HepG2 (cell line): Measurements from ENCODE around the gene IFI27L2. TPM values are rescaled to one million over a fixed set of nuclear protein-coding genes. Genes with fewer than 3 reads are reported as not detected.
A peak's percentile ranks its signal among the peaks of the same experiment; 100 is the strongest.

ENCODE experiments used
- ATAC-seq: fragments of 200-7000 bp; cut with Tn5 transposase; 3 replicates; pipeline ENCODE4 v1.9.1; 2020; ENCODE audit warnings: mild to moderate bottlenecking, moderate library complexity
- BruUV-seq: library from RNA; stranded (reverse); fragments of 400-500 nt; replicated peaks from 2 replicates; lab custom pipeline; 2021; lab: Mats Ljungman, UMichigan
- CTCF ChIA-PET: fragments of 300-600 bp; formaldehyde crosslinking; extraction: SDS; loops from one replicate; lab custom pipeline; 2021; ENCODE audit warnings: low total read pairs, inconsistent platforms, low intra/inter-chr PET ratio; lab: Yijun Ruan, JAX
- POLR2A ChIA-PET: fragments of 350-600 bp; sonication (Branson Sonifier 250); formaldehyde crosslinking; loops from one replicate; lab custom pipeline; 2020; ENCODE audit warnings: antibody characterized with exemption, inconsistent platforms; lab: Yijun Ruan, JAX
- DNase-seq: peaks from one replicate; pipeline ENCODE4 v3.0.0-alpha.2; 2015; ENCODE audit warnings: low spot score
- FAIRE-seq: peaks from 3 replicates; lab custom pipeline; 2011; peaks lifted over from hg19 to GRCh38; lab: Jason Lieb, UNC
- H2AFZ ChIP-seq: one replicate; pipeline ENCODE4 v1.6.1; 2011; ENCODE audit warnings: low read length, inconsistent platforms
- H3K27ac ChIP-seq: fragments of 300-600 bp; 3 replicates; pipeline ENCODE4 v1.8.0; 2011; ENCODE audit warnings: mixed run types, mild to moderate bottlenecking, mixed read lengths, low read length, inconsistent platforms; ENCODE audit not compliant: insufficient read depth; ENCODE audit errors: extremely low read length
- H3K27me3 ChIP-seq, 2 experiments: fragments of 200-600 bp in 1 of 2; 2 replicates in 1 of 2; 3 replicates in 1 of 2; pipeline versions ENCODE4 v1.6.0 to v1.8.0; 2011; ENCODE audit warnings: low read length in 2 of 2, mild to moderate bottlenecking in 2 of 2, moderate library complexity in 2 of 2, inconsistent platforms in 1 of 2; ENCODE audit not compliant: insufficient read depth in 2 of 2, control insufficient read depth in 1 of 2
- H3K36me3 ChIP-seq, 2 experiments: fragments of 200-600 bp in 1 of 2; replicated peaks in 1 of 2; 2 replicates in 1 of 2; 3 replicates in 1 of 2; pipeline versions ENCODE4 v1.5.1 to v1.8.0; 2011; ENCODE audit warnings: low read length in 2 of 2, inconsistent platforms in 1 of 2; ENCODE audit not compliant: insufficient read depth in 2 of 2, control insufficient read depth in 1 of 2
- H3K4me1 ChIP-seq: 2 replicates; pipeline ENCODE4 v1.5.1; 2012; ENCODE audit warnings: low read length, inconsistent platforms; ENCODE audit not compliant: insufficient read depth
- H3K4me2 ChIP-seq: 2 replicates; pipeline ENCODE4 v1.6.0; 2011; ENCODE audit warnings: low read depth, low read length, inconsistent platforms
- H3K4me3 ChIP-seq, 3 experiments: fragments of 200-600 bp in 1 of 3; sonication (generic), shearing (Covaris generic) in 1 of 3; replicated peaks in 1 of 3; 2 replicates each; pipeline ENCODE4 v1.5.1; 2011 to 2016; ENCODE audit warnings: low read length in 3 of 3, inconsistent platforms in 2 of 3, low read depth in 2 of 3, mild to moderate bottlenecking in 2 of 3, control low read depth in 1 of 3, mixed read lengths in 1 of 3; ENCODE audit not compliant: insufficient read depth in 1 of 3
- H3K79me2 ChIP-seq: one replicate; pipeline ENCODE4 v1.6.1; 2011; ENCODE audit warnings: low read length, inconsistent platforms; ENCODE audit not compliant: insufficient read depth
- H3K9ac ChIP-seq: 2 replicates; pipeline ENCODE4 v1.6.0; 2011; ENCODE audit warnings: mild to moderate bottlenecking, low read depth, low read length, inconsistent platforms; ENCODE audit not compliant: insufficient read depth
- H3K9me3 ChIP-seq: 2 replicates; pipeline ENCODE4 v1.5.1; 2012; ENCODE audit warnings: mild to moderate bottlenecking, low read length
- H4K20me1 ChIP-seq: 2 replicates; pipeline ENCODE4 v1.6.0; 2011; ENCODE audit warnings: inconsistent platforms, mild to moderate bottlenecking, low read length, moderate library complexity; ENCODE audit not compliant: insufficient read depth
- CBFB ChIP-seq: sonication (generic); formaldehyde crosslinking; IDR thresholded peaks from 2 replicates; pipeline ENCODE4 v1.4.0; 2020; ENCODE audit warnings: missing genetic modification reagents
- DMAP1 ChIP-seq: IDR thresholded peaks from 2 replicates; pipeline ENCODE4 v1.6.1; 2016
- RFX3 ChIP-seq: IDR thresholded peaks from 2 replicates; pipeline ENCODE4 v1.6.1; 2016; ENCODE audit warnings: missing biosample characterization, missing genetic modification reagents
- SATB2 ChIP-seq: sonication (generic); formaldehyde crosslinking; IDR thresholded peaks from 2 replicates; pipeline ENCODE4 v1.5.0; 2020; ENCODE audit warnings: missing genetic modification reagents
- XRCC5 ChIP-seq: fragments of 200-400 bp; formaldehyde crosslinking; optimal IDR thresholded peaks from 2 replicates; pipeline ENCODE3; 2017; ENCODE audit warnings: mild to moderate bottlenecking, low read length
- ZMAT3 ChIP-seq: sonication (generic); formaldehyde crosslinking; conservative IDR thresholded peaks from 2 replicates; pipeline ENCODE4 v1.7.0; 2021; ENCODE audit warnings: missing genetic modification reagents
- ZNF878 ChIP-seq: sonication (generic); formaldehyde crosslinking; IDR thresholded peaks from 2 replicates; pipeline ENCODE4 v1.8.1; 2023; ENCODE audit warnings: mild to moderate bottlenecking, missing genetic modification reagents, moderate library complexity
- ZSCAN12 ChIP-seq: sonication (generic); formaldehyde crosslinking; IDR thresholded peaks from 2 replicates; pipeline ENCODE4 v1.9.0; 2021; ENCODE audit warnings: mild to moderate bottlenecking, missing genetic modification reagents
- WGBS: methylation state at CpG from one replicate; pipeline ENCODE4 v1.1.6; 2017; ENCODE audit warnings: low lambda C conversion rate; 5-methylcytosine and 5-hydroxymethylcytosine counted together
- in situ Hi-C: cut with HindIII; loops from 2 replicates; pipeline ENCODE4 v1.10.0; 2017; ENCODE audit warnings: low pct_unique_long_range_greater_than_20kb; ENCODE audit not compliant: extremely low pct_ligation_motif_present
- intact Hi-C: fragments of 100-400 bp; cut with micrococcal nuclease; formaldehyde crosslinking; loops from one replicate; pipeline ENCODE4 v1.10.0; 2022; ENCODE audit not compliant: unreplicated experiment
- polyA plus RNA-seq, 8 experiments: library from polyadenylated mRNA; depleted of rRNA in 3 of 8; stranded (reverse) in 7 of 8; unstranded in 1 of 8; fragments of >200 nt; fragmentation: Illumina TruSeq in 4 of 8; extraction: Trizol in 4 of 8; gene quantifications; 2 replicates each; pipeline versions ENCODE4 v1.2.1 to v1.2.3, GENCODE V29; 2011 to 2016; ENCODE audit warnings: low read depth in 4 of 8, missing spikeins in 1 of 8, mixed read lengths in 1 of 8; ENCODE audit not compliant: insufficient read depth in 1 of 8
- total RNA-seq, 5 experiments: library from RNA; depleted of rRNA; stranded (reverse); fragments of >200 nt; fragmentation: Illumina TruSeq; extraction: Trizol; gene quantifications; 2 replicates each; pipeline ENCODE4 v1.2.3, GENCODE V29; 2016; ENCODE audit warnings: low read depth in 1 of 5
- TF ChIP-seq, protein P1 (sequence below): IDR thresholded peaks from 2 replicates; pipeline ENCODE4 v1.6.1; 2016; ENCODE audit warnings: low read depth
- TF ChIP-seq, protein P2 (sequence below): IDR thresholded peaks from 2 replicates; pipeline ENCODE4 v1.6.1; 2016; ENCODE audit warnings: missing biosample characterization, missing genetic modification reagents, low read depth
- TF ChIP-seq, protein P3 (sequence below): sonication (generic); formaldehyde crosslinking; IDR thresholded peaks from 2 replicates; pipeline ENCODE4 v1.4.0; 2020; ENCODE audit warnings: missing genetic modification reagents

Gene IFI27L2
- total and polyA plus RNA-seq, 2 of the 13 experiments (the other 11 are each of a cell fraction or from before 2014, with no cell fraction given): 4.3 to 4.8 TPM

DNA sequence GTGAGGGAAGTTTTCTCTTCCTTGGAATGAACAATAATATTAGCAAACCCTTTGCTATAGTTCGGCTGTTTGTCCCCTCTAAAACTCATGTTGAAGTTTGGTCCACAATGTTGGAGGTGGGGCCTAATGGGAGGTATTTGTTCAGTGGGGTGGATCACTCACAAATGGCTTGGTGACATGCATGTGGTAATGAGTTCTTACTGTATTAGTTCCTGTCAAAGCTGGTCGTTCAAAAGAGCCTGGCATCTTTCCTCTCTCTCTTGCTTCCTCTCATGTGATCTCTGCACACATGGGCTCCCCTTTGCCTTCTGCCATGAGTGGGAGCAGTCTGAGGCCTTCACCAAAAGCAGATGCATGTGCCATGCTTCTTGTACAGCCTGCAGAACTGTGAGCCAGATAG lies 31.7 kb upstream of the IFI27L2 start:
- no peak overlapping the region for H3K27ac ChIP-seq
- DNase-seq (no peak), FAIRE-seq (peak; percentile 15), ATAC-seq (no peak)
- H3K4me1 ChIP-seq: peaks cover 64% of the 10 kb centered on the region
- intact Hi-C loops: no loop called here
- BruUV-seq: no TSS peak
- no peak overlapping the region for H2AFZ ChIP-seq
- no peaks in the 10 kb centered on the region for H3K36me3 ChIP-seq
- no peaks in the 10 kb centered on the region for H4K20me1 ChIP-seq
- no peak overlapping the region for H3K9ac ChIP-seq
- 6% methylated on average over 2 of the region's 2 CpGs for WGBS
- in situ Hi-C loops: no loop called here
- peaks cover 0 to 18% of the 10 kb centered on the region in 2 experiments; a peak in 2 of 5 replicates for H3K27me3 ChIP-seq
- ChIA-PET CTCF (no interaction called here), POLR2A (interaction anchor here (1.3 kb wide), 1 partner anchor 132 kb away, joined by 3 read pairs; the partner anchor contains the start of gene SERPINA10)
- no peak for TF ChIP-seq RFX3 (CRISPR knock-in tag)
- TF ChIP-seq ZNF878 (CRISPR knock-in tag): no peak
- no peak for TF ChIP-seq CBFB (CRISPR knock-in tag)
- TF ChIP-seq ZSCAN12 (CRISPR knock-in tag): no peak
- H3K4me3 ChIP-seq: no peak overlapping the region
- H3K79me2 ChIP-seq: no peaks in the 10 kb centered on the region
- no peaks in the 10 kb centered on the region for H3K9me3 ChIP-seq
- no peak overlapping the region for H3K4me2 ChIP-seq

DNA sequence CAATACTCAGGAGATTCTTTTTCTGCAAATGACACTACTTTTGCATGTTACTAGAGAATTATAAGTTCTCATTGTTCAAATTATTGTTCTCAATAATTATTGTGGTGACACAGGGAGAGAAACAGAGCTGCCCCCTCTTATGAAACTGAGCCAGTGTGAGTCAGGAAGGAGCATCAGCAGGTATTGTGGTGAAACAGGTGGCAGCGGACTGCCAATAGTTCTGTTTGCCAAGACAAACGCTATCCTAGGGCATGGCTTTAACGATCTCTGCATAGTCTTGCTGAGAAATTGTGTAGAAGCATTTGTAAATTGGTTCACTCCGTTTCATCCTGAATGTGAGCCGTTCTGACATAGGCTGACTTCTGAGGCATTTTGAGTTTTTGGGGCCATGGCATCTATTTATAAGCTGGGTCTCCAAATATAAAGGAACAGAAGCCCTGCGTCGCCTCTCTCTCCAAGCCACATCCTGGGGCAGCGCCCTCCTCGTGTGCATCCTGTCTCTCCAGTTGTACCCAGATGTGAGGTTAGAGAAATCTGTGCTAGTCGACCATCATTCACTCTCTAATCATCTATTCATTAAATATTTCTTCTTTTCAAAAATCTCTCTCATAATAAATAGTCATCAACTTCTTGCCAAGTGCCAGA lies 29.0 kb upstream of the IFI27L2 start:
- no peak overlapping the region for H2AFZ ChIP-seq
- H3K4me2 ChIP-seq: no peak overlapping the region
- intact Hi-C loops (no loop called here), in situ Hi-C loops (no loop called here)
- no peaks in the 10 kb centered on the region for H3K79me2 ChIP-seq
- BruUV-seq: no TSS peak
- peaks cover 0 to 6% of the 10 kb centered on the region in 2 experiments; a peak in 1 of 5 replicates for H3K27me3 ChIP-seq
- 36% methylated on average over 9 of the region's 10 CpGs for WGBS
- no peak overlapping the region for H3K4me3 ChIP-seq
- H3K9ac ChIP-seq: no peak overlapping the region
- H3K27ac ChIP-seq: no peak overlapping the region
- no peak for FAIRE-seq
- POLR2A ChIA-PET: no interaction called here
- DNase-seq: no peak
- no peaks in the 10 kb centered on the region for H3K36me3 ChIP-seq
- TF ChIP-seq XRCC5 (no peak), DMAP1 (CRISPR knock-in tag) (no peak), SATB2 (no peak), ZMAT3 (no peak)
- TF ChIP-seq, protein P1, sequence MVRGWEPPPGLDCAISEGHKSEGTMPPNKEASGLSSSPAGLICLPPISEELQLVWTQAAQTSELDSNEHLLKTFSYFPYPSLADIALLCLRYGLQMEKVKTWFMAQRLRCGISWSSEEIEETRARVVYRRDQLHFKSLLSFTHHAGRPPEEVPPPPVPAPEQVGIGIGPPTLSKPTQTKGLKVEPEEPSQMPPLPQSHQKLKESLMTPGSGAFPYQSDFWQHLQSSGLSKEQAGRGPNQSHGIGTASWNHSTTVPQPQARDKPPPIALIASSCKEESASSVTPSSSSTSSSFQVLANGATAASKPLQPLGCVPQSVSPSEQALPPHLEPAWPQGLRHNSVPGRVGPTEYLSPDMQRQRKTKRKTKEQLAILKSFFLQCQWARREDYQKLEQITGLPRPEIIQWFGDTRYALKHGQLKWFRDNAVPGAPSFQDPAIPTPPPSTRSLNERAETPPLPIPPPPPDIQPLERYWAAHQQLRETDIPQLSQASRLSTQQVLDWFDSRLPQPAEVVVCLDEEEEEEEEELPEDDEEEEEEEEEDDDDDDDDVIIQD (CRISPR knock-in tag): no peak
- TF ChIP-seq, protein P2, sequence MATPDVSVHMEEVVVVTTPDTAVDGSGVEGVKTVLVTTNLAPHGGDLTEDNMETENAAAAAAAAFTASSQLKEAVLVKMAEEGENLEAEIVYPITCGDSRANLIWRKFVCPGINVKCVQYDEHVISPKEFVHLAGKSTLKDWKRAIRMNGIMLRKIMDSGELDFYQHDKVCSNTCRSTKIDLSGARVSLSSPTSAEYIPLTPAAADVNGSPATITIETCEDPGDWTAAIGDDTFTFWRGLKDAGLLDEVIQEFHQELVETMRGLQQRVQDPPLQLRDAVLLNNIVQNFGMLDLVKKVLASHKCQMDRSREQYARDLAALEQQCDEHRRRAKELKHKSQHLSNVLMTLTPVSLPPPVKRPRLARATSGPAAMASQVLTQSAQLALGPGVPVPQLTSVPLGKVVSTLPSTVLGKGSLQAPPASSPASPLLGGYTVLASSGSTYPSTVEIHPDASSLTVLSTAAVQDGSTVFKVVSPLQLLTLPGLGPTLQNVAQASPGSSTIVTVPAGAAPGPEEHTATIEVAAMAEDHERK (CRISPR knock-in tag): no peak
- TF ChIP-seq, protein P3, sequence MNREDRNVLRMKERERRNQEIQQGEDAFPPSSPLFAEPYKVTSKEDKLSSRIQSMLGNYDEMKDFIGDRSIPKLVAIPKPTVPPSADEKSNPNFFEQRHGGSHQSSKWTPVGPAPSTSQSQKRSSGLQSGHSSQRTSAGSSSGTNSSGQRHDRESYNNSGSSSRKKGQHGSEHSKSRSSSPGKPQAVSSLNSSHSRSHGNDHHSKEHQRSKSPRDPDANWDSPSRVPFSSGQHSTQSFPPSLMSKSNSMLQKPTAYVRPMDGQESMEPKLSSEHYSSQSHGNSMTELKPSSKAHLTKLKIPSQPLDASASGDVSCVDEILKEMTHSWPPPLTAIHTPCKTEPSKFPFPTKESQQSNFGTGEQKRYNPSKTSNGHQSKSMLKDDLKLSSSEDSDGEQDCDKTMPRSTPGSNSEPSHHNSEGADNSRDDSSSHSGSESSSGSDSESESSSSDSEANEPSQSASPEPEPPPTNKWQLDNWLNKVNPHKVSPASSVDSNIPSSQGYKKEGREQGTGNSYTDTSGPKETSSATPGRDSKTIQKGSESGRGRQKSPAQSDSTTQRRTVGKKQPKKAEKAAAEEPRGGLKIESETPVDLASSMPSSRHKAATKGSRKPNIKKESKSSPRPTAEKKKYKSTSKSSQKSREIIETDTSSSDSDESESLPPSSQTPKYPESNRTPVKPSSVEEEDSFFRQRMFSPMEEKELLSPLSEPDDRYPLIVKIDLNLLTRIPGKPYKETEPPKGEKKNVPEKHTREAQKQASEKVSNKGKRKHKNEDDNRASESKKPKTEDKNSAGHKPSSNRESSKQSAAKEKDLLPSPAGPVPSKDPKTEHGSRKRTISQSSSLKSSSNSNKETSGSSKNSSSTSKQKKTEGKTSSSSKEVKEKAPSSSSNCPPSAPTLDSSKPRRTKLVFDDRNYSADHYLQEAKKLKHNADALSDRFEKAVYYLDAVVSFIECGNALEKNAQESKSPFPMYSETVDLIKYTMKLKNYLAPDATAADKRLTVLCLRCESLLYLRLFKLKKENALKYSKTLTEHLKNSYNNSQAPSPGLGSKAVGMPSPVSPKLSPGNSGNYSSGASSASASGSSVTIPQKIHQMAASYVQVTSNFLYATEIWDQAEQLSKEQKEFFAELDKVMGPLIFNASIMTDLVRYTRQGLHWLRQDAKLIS (CRISPR knock-in tag): no peak
- H3K4me1 ChIP-seq: peaks cover 43% of the 10 kb centered on the region
- CTCF ChIA-PET: no interaction called here
- ATAC-seq: no peak
- H3K9me3 ChIP-seq: no peaks in the 10 kb centered on the region
- no peaks in the 10 kb centered on the region for H4K20me1 ChIP-seq
